K562 (cell line): ENCODE data around the gene CTSK. TPM values are rescaled to one million over a fixed set of nuclear protein-coding genes. Genes with fewer than 3 reads are reported as not detected.

Source experiments
- ATAC-seq: fragments of 200-7000 bp; cut with Tn5 transposase; 3 replicates; pipeline ENCODE4 v1.9.1; 2020; ENCODE audit warnings: moderate library complexity
- BruUV-seq: library from RNA; stranded (reverse); fragments of 400-500 nt; replicated peaks from 2 replicates; lab custom pipeline; 2021; lab: Mats Ljungman, UMichigan
- CTCF ChIA-PET: fragments of 300-600 bp; formaldehyde crosslinking; extraction: SDS; loops from one replicate; lab custom pipeline; 2021; ENCODE audit warnings: low intra/inter-chr PET ratio; lab: Yijun Ruan, JAX
- POLR2A ChIA-PET: fragments of 300-600, 350-650 bp; sonication (Branson Sonifier 250); formaldehyde crosslinking; extraction: SDS; loops from one replicate; lab custom pipeline; 2021; ENCODE audit warnings: antibody characterized with exemption, inconsistent platforms; lab: Yijun Ruan, JAX
- DNase-seq, 4 experiments: peaks; one replicate each; pipeline versions ENCODE4 v3.0.0 to v3.0.0-alpha.2; 2011 to 2018; ENCODE audit warnings: low spot score in 3 of 4, mixed read lengths in 3 of 4; ENCODE audit errors: extremely low read depth in 1 of 4
- FAIRE-seq: peaks from 2 replicates; lab custom pipeline; 2011; peaks lifted over from hg19 to GRCh38; lab: Jason Lieb, UNC
- H2AFZ ChIP-seq: 2 replicates; pipeline ENCODE4 v1.6.0; 2011; ENCODE audit warnings: low read depth, low read length, control low read depth, inconsistent platforms
- H3K27ac ChIP-seq: fragments of 200-600 bp; 3 replicates; pipeline ENCODE4 v1.8.0; 2011; ENCODE audit warnings: low read depth, mild to moderate bottlenecking, control low read depth, inconsistent platforms, low read length, moderate library complexity, mixed read lengths; ENCODE audit errors: extremely low read depth
- H3K27me3 ChIP-seq, 2 experiments: fragments of 300-600 bp in 1 of 2; 2 replicates in 1 of 2; 3 replicates in 1 of 2; pipeline versions ENCODE4 v1.6.0 to v1.8.0; 2011; ENCODE audit warnings: inconsistent platforms in 2 of 2, low read length in 2 of 2, mild to moderate bottlenecking in 1 of 2, mixed read lengths in 1 of 2, moderate library complexity in 1 of 2; ENCODE audit not compliant: control insufficient read depth in 2 of 2, insufficient read depth in 2 of 2
- H3K36me3 ChIP-seq: fragments of 300-600 bp; 3 replicates; pipeline ENCODE4 v1.8.0; 2011; ENCODE audit warnings: mild to moderate bottlenecking, low read length, inconsistent platforms; ENCODE audit not compliant: control insufficient read depth, insufficient read depth
- H3K4me1 ChIP-seq, 2 experiments: fragments of 200-600 bp in 1 of 2; replicated peaks in 1 of 2; 2 replicates in 1 of 2; 3 replicates in 1 of 2; pipeline versions ENCODE4 v1.5.1 to v1.8.0; 2011; ENCODE audit warnings: inconsistent platforms in 2 of 2, low read length in 2 of 2, mild to moderate bottlenecking in 1 of 2, mixed read lengths in 1 of 2, moderate library complexity in 1 of 2; ENCODE audit not compliant: control insufficient read depth in 2 of 2, insufficient read depth in 2 of 2
- H3K4me2 ChIP-seq: 2 replicates; pipeline ENCODE4 v1.6.1; 2011; ENCODE audit warnings: low read length, control low read depth, inconsistent platforms, mixed read lengths; ENCODE audit not compliant: insufficient read depth
- H3K4me3 ChIP-seq: fragments of 200-600 bp; sonication (generic), shearing (Covaris generic); 2 replicates; pipeline ENCODE4 v1.5.1; 2016; ENCODE audit warnings: control low read depth, inconsistent platforms
- H3K79me2 ChIP-seq: fragments of 200-600 bp; 3 replicates; pipeline ENCODE4 v1.8.0; 2011; ENCODE audit warnings: low read length, inconsistent platforms; ENCODE audit not compliant: control insufficient read depth, insufficient read depth
- H3K9ac ChIP-seq, 2 experiments: 2 replicates each; pipeline versions ENCODE4 v1.6.0 to v1.6.1; 2011; ENCODE audit warnings: low read depth in 2 of 2, low read length in 2 of 2, control low read depth in 1 of 2, inconsistent platforms in 1 of 2, mild to moderate bottlenecking in 1 of 2, mixed read lengths in 1 of 2; ENCODE audit not compliant: insufficient read depth in 1 of 2
- H3K9me1 ChIP-seq: one replicate; pipeline ENCODE4 v1.6.0; 2011; ENCODE audit warnings: inconsistent platforms, mild to moderate bottlenecking, low read length, moderate library complexity; ENCODE audit not compliant: control insufficient read depth, insufficient read depth
- H3K9me3 ChIP-seq: replicated peaks from 2 replicates; pipeline ENCODE4 v1.5.1; 2011; ENCODE audit warnings: low read depth, low read length, inconsistent platforms; ENCODE audit not compliant: control insufficient read depth, insufficient read depth
- H4K20me1 ChIP-seq: replicated peaks from 2 replicates; pipeline ENCODE4 v1.6.1; 2011; ENCODE audit warnings: low read length, inconsistent platforms, mixed read lengths; ENCODE audit not compliant: control insufficient read depth, insufficient read depth
- CHD1 ChIP-seq: fragments of 200-600 bp; sonication (generic); IDR thresholded peaks from one replicate; pipeline ENCODE4 v1.6.1; 2012; ENCODE audit warnings: mild to moderate bottlenecking, moderate library complexity, low read length, inconsistent platforms
- DDX20 ChIP-seq: fragments of 450-650 bp; IDR thresholded peaks from 2 replicates; pipeline ENCODE4 v1.6.1; 2016; ENCODE audit warnings: missing genetic modification characterization, low read depth, mild to moderate bottlenecking, missing compliant biosample characterization, moderate library complexity
- JUN ChIP-seq, 2 experiments: sonication (generic) in 1 of 2; formaldehyde crosslinking in 1 of 2; IDR thresholded peaks; 2 replicates each; pipeline versions ENCODE4 v1.6.1 to v1.8.0; 2012 to 2022; ENCODE audit warnings: borderline replicate concordance in 2 of 2, mild to moderate bottlenecking in 2 of 2, improper control_type of control experiment in 1 of 2, low read depth in 1 of 2, low read length in 1 of 2, missing genetic modification reagents in 1 of 2
- JUND ChIP-seq, 2 experiments: IDR thresholded peaks; 2 replicates in 1 of 2; 3 replicates in 1 of 2; pipeline ENCODE4 v1.6.1; 2011; ENCODE audit warnings: borderline replicate concordance in 2 of 2, low read depth in 2 of 2, low read length in 2 of 2, improper control_type of control experiment in 1 of 2, missing biosample characterization in 1 of 2, missing genetic modification characterization in 1 of 2, missing genetic modification reagents in 1 of 2
- KDM1A ChIP-seq, 2 experiments: fragments of 450-650 bp; IDR thresholded peaks; 2 replicates each; pipeline ENCODE4 v1.6.1; 2016; ENCODE audit warnings: mild to moderate bottlenecking in 2 of 2
- MECOM ChIP-seq: fragments of 250-450 bp; sonication (Bioruptor Pico); IDR thresholded peaks from 2 replicates; pipeline ENCODE4 v1.8.0; 2022; ENCODE audit warnings: inconsistent platforms
- NR1H2 ChIP-seq: sonication (generic); formaldehyde crosslinking; IDR thresholded peaks from 2 replicates; pipeline ENCODE4 v1.4.0; 2020; ENCODE audit warnings: mild to moderate bottlenecking, missing genetic modification reagents
- RFX5 ChIP-seq: IDR thresholded peaks from 2 replicates; pipeline ENCODE4 v1.6.1; 2011; ENCODE audit warnings: low read depth, mild to moderate bottlenecking, improper control_type of control experiment, low read length
- TBL1XR1 ChIP-seq, 2 experiments: IDR thresholded peaks; 2 replicates each; pipeline ENCODE4 v1.6.1; 2012; ENCODE audit warnings: improper control_type of control experiment in 2 of 2, low read length in 2 of 2, mild to moderate bottlenecking in 1 of 2
- ZC3H4 ChIP-seq: sonication (generic); formaldehyde crosslinking; IDR thresholded peaks from 2 replicates; pipeline ENCODE4 v1.9.0; 2021; ENCODE audit warnings: missing genetic modification reagents, borderline replicate concordance
- ZKSCAN1 ChIP-seq: fragments of 150-350 bp; IDR thresholded peaks from 2 replicates; pipeline ENCODE4 v1.6.1; 2016; ENCODE audit warnings: low read depth, low read length
- ZNF232 ChIP-seq: sonication (generic); formaldehyde crosslinking; IDR thresholded peaks from 2 replicates; pipeline ENCODE4 v1.8.0; 2022; ENCODE audit warnings: mild to moderate bottlenecking, missing genetic modification reagents
- WGBS: fragments of 100-300 bp; shearing (Covaris generic); methylation state at CpG from one replicate; pipeline ENCODE4 v1.1.6; 2016; ENCODE audit warnings: low coverage, mixed read lengths; ENCODE audit not compliant: insufficient coverage; ENCODE audit errors: missing lambda C conversion rate; 5-methylcytosine and 5-hydroxymethylcytosine counted together
- in situ Hi-C: fragments of 300-500 bp; cut with MboI; formaldehyde crosslinking; loops from 4 replicates; pipeline ENCODE4 v1.15.0; 2018; ENCODE audit warnings: inconsistent platforms, mixed read lengths
- intact Hi-C: fragments of 100-400 bp; cut with micrococcal nuclease; formaldehyde crosslinking; loops from 2 replicates; pipeline ENCODE4 v1.14.2; 2022
- polyA plus RNA-seq, 8 experiments: library from polyadenylated mRNA; depleted of rRNA in 4 of 8; stranded (reverse) in 5 of 8; unstranded in 3 of 8; fragments of >200 nt; fragmentation: Nextera tagmentation in 2 of 8; fragmentation: Illumina TruSeq in 1 of 8; extraction: Ambion mirVana in 2 of 8; extraction: Trizol in 1 of 8; gene quantifications; 2 replicates each; pipeline versions ENCODE4 v1.2.1 to v1.2.3, GENCODE V29; 2011 to 2014; ENCODE audit warnings: inconsistent platforms in 1 of 8, missing spikeins in 1 of 8
- total RNA-seq, 7 experiments: library from RNA; depleted of rRNA in 6 of 7; stranded (reverse); fragments of >200 nt in 6 of 7; fragmentation: Illumina TruSeq in 2 of 7; extraction: Trizol in 2 of 7; gene quantifications; 2 replicates each; pipeline versions ENCODE4 v1.2.1 to v1.2.3, GENCODE V29; 2011 to 2021; ENCODE audit warnings: low replicate concordance in 1 of 7

Gene CTSK
- total and polyA plus RNA-seq, 9 of the 15 experiments (the other 6 are each of a cell fraction or from before 2014, with no cell fraction given): 0.84 to 2.5 (median 1.3) TPM

- peak; percentile 44; the same call in 1 of the 2 replicates for TF ChIP-seq JUND (IDR thresholded peaks at IDR 0.05; ENCODE audit: borderline replicate concordance, low read depth, low read length)
- TF ChIP-seq JUND (tag; IDR thresholded peaks at IDR 0.05; ENCODE audit: borderline replicate concordance, low read depth, low read length): peak; percentile 58; the same call in 1 of the 3 replicates
- no peak for TF ChIP-seq MECOM
- no peak for TF ChIP-seq CHD1
- no peak for TF ChIP-seq ZC3H4 (CRISPR knock-in tag)
Observed at GRCh38 chr1:150820730-150821512, 12.9 kb upstream of the CTSK start (continued).

DNA sequence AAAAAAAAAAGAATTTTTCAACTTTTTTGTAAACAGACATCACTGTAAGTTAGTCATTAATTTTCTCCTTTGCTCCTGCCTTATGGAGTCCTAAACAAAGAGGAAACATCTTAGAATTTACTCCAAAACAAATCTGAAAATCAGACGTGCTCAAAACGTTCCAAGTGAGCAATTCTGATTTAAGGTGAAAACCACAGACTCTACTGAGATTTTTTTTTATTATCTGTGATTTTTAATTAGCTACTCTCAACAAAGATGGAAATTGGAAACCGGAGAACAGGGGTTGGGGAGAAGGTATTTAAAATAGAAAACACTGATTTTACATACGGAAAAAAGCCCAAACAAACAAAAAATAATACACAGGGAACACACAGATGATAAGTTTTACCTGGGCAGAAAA lies 7.8 kb upstream of the CTSK start:
- 56% methylated on average over 4 of the region's 4 CpGs for WGBS
- no TSS peak for BruUV-seq
- no peaks in the 10 kb centered on the region for H3K27me3 ChIP-seq
- no peaks in the 10 kb centered on the region for H3K9me1 ChIP-seq
- peaks cover 0 to 4% of the 10 kb centered on the region in 2 experiments; a peak in 1 of 5 replicates for H3K4me1 ChIP-seq
- H3K36me3 ChIP-seq: peaks cover 65% of the 10 kb centered on the region
- H3K27ac ChIP-seq: no peak overlapping the region
- FAIRE-seq (no peak), DNase-seq (no peak), ATAC-seq (no peak)
- H3K9ac ChIP-seq: no peak overlapping the region
- in situ Hi-C loops (no loop called here), intact Hi-C loops (loop anchor here (10.0 kb wide), 1 partner anchor 561 kb away; the partner anchor contains the start of gene CA14)
- no peak overlapping the region for H3K4me3 ChIP-seq
- CTCF ChIA-PET: no interaction called here
- no peaks in the 10 kb centered on the region for H3K9me3 ChIP-seq
- H2AFZ ChIP-seq: no peak overlapping the region
- H3K79me2 ChIP-seq: no peaks in the 10 kb centered on the region
- H3K4me2 ChIP-seq: no peak overlapping the region
- TF ChIP-seq TBL1XR1 (IDR thresholded peaks at IDR 0.05; ENCODE audit: low read length in 2 of 2) (no peak), KDM1A (IDR thresholded peaks at IDR 0.05) (peak; percentile 65 to 71; a peak in 3 of 4 replicates), ZKSCAN1 (no peak), JUN (IDR thresholded peaks at IDR 0.05; ENCODE audit: borderline replicate concordance, low read depth, low read length) (no peak), JUN (CRISPR knock-in tag; IDR thresholded peaks at IDR 0.05; ENCODE audit: borderline replicate concordance) (no peak), JUND (IDR thresholded peaks at IDR 0.05; ENCODE audit: borderline replicate concordance, low read depth, low read length) (no peak), JUND (tag; IDR thresholded peaks at IDR 0.05; ENCODE audit: borderline replicate concordance, low read depth, low read length) (no peak), NR1H2 (no peak), ZNF232 (CRISPR knock-in tag) (no peak), RFX5 (no peak), DDX20 (tag) (no peak)
- H4K20me1 ChIP-seq: no peaks in the 10 kb centered on the region
- POLR2A ChIA-PET: interaction anchor here (1.2 to 1.4 kb wide), 2 partner anchors 10 to 239 kb away, joined by 3 read pairs; no protein-coding TSS in a partner anchor
